Smooth muscle cell of the umbilical artery (primary cell): Measurements from ENCODE around the gene DTHD1. TPM values are rescaled to one million over a fixed set of nuclear protein-coding genes. Genes with fewer than 3 reads are reported as not detected.

ENCODE experiments used
- total RNA-seq: library from RNA; depleted of rRNA; stranded (reverse); fragments of >200 nt; gene quantifications from 2 replicates; pipeline ENCODE4 v1.2.3, GENCODE V29; 2014

DTHD1 gene
- total RNA-seq, result not detected in 2 replicates

GRCh38 chr4:36281384-36282106, at the start of gene DTHD1:
Gene DTHD1, plus strand, starts transcription at chr4:36281616. Its CDS starts 143 bp downstream, at chr4:36281759.

GRCh38 chr4:36244257-36245082, 36.9 kb upstream of the DTHD1 start, which contains the start of gene ARAP2:
Gene ARAP2, minus strand, starts transcription at chr4:36244514. Its CDS starts 15,028 bp downstream, at chr4:36229486.

Other genes starting within 250 kb of the DTHD1 start
- 1.2 and 3.1 TPM in 2 replicates for gene ARAP2, start 37.1 kb upstream of the DTHD1 start, total RNA-seq